AG09319 (cell line): Measurements from ENCODE around the gene IGFBP6.

Experiments
- DNase-seq: peaks from one replicate; pipeline ENCODE4 v3.0.0-alpha.2; 2010; ENCODE audit warnings: low read depth; ENCODE audit errors: extremely low read depth
- CTCF ChIP-seq: IDR thresholded peaks from 2 replicates; pipeline ENCODE4 v1.5.1; 2011; ENCODE audit warnings: low read depth, mild to moderate bottlenecking, inconsistent platforms, low read length, moderate library complexity

IGFBP6 gene

GRCh38 chr12:53061404-53062010 is 36.0 kb upstream of the IGFBP6 start:
- no peak for TF ChIP-seq CTCF
- DNase-seq: no peak

GRCh38 chr12:53062011-53062961 is 35.2 kb upstream of the IGFBP6 start:
- DNase-seq: no peak
- TF ChIP-seq CTCF: no peak

- no peak for DNase-seq
- TF ChIP-seq CTCF: no peak
Observed at GRCh38 chr12:53062977-53063707, 34.3 kb upstream of the IGFBP6 start.

GRCh38 chr12:53063708-53064612 is 33.5 kb upstream of the IGFBP6 start:
- no peak for DNase-seq
- TF ChIP-seq CTCF: no peak

- no peak for DNase-seq
- TF ChIP-seq CTCF: no peak
Observed at GRCh38 chr12:53064613-53065436, 32.6 kb upstream of the IGFBP6 start.

- no peak for DNase-seq
- TF ChIP-seq CTCF: no peak
Observed at GRCh38 chr12:53065470-53065869, 32.0 kb upstream of the IGFBP6 start.
